Measurements from ENCODE around the gene APOBEC3B. TPM values are rescaled to one million over a fixed set of nuclear protein-coding genes. Genes with fewer than 3 reads are reported as not detected.
"Not testable (repeated sequence)": the region's sequence is repeated elsewhere in the genome, so short reads cannot be mapped to it uniquely, and the experiment has no call there.

APOBEC3B gene
- 3.1 TPM for total RNA-seq

- DNase-seq = peak; percentile 83
Measured at GRCh38 chr22:38981992-38982927, at the start of gene APOBEC3B. Gene APOBEC3B (plus strand): TSS chr22:38982347. CDS start chr22:38982454, 107 bp downstream.

GRCh38 chr22:38935023-38935422, 47.1 kb upstream of the APOBEC3B start:
- no peak for DNase-seq

- no peak for DNase-seq
Measured at GRCh38 chr22:38935616-38936015, 46.5 kb upstream of the APOBEC3B start.

GRCh38 chr22:38936562-38936961, 45.6 kb upstream of the APOBEC3B start:
- no peak for DNase-seq

- DNase-seq = no peak
Measured at GRCh38 chr22:38937036-38937435, 45.1 kb upstream of the APOBEC3B start.

- DNase-seq = no peak
Measured at GRCh38 chr22:38937541-38937940, 44.6 kb upstream of the APOBEC3B start.

- no peak for DNase-seq
Measured at GRCh38 chr22:38938221-38938620, 43.9 kb upstream of the APOBEC3B start.

- DNase-seq = no peak
Measured at GRCh38 chr22:38938925-38939324, 43.2 kb upstream of the APOBEC3B start.

- no peak for DNase-seq
Measured at GRCh38 chr22:38940811-38941384, 41.2 kb upstream of the APOBEC3B start.

GRCh38 chr22:38941488-38941987, 40.6 kb upstream of the APOBEC3B start:
- no peak for DNase-seq

GRCh38 chr22:38942702-38943101, 39.4 kb upstream of the APOBEC3B start:
- DNase-seq = no peak

- no peak for DNase-seq
Measured at GRCh38 chr22:38943201-38943600, 38.9 kb upstream of the APOBEC3B start.

- DNase-seq = no peak
Measured at GRCh38 chr22:38943882-38944281, 38.3 kb upstream of the APOBEC3B start.

- DNase-seq = no peak
Measured at GRCh38 chr22:38944653-38945052, 37.5 kb upstream of the APOBEC3B start.

- DNase-seq = not testable (repeated sequence)
Measured at GRCh38 chr22:38945706-38946338, 36.3 kb upstream of the APOBEC3B start.

- DNase-seq = no peak
Measured at GRCh38 chr22:38946771-38947170, 35.4 kb upstream of the APOBEC3B start.

- DNase-seq = no peak
Measured at GRCh38 chr22:38947321-38948140, 34.6 kb upstream of the APOBEC3B start.

GRCh38 chr22:38948181-38948940, 33.8 kb upstream of the APOBEC3B start:
- DNase-seq = no peak

GRCh38 chr22:38949889-38950405, 32.2 kb upstream of the APOBEC3B start:
- DNase-seq = no peak

- no peak for DNase-seq
Measured at GRCh38 chr22:38950527-38951295, 31.4 kb upstream of the APOBEC3B start.
